SIG-M5 treated with dmso at 0.1 percent for 504 hours (cell line): ENCODE results near the gene SYK.

ENCODE experiments used
- DNase-seq: peaks from one replicate; lab custom pipeline; 2025; ENCODE audit not compliant: unreplicated experiment; lab: John Stamatoyannopoulos, UW

Gene SYK

GRCh38 chr9:90846770-90847419 is 45.3 kb downstream of the SYK start:
- DNase-seq = no peak

GRCh38 chr9:90847971-90848370 is 46.4 kb downstream of the SYK start:
- no peak for DNase-seq

GRCh38 chr9:90848866-90849265 is 47.2 kb downstream of the SYK start:
- DNase-seq = no peak

GRCh38 chr9:90851444-90851843 is 49.8 kb downstream of the SYK start:
- DNase-seq = no peak

- DNase-seq = no peak
These were observed 52.3 kb downstream of the SYK start for GRCh38 chr9:90853945-90854344.

- no peak for DNase-seq
These were observed 53.1 kb downstream of the SYK start for GRCh38 chr9:90854637-90855175.

- DNase-seq = no peak
These were observed 53.7 kb downstream of the SYK start for GRCh38 chr9:90855208-90855902.

GRCh38 chr9:90857091-90857490 is 55.5 kb downstream of the SYK start:
- DNase-seq = no peak

GRCh38 chr9:90857855-90858254 is 56.2 kb downstream of the SYK start:
- DNase-seq = no peak

- DNase-seq = no peak
These were observed 56.9 kb downstream of the SYK start for GRCh38 chr9:90858457-90858901.

- DNase-seq = no peak
These were observed 58.8 kb downstream of the SYK start for GRCh38 chr9:90860382-90860781.

GRCh38 chr9:90860826-90861225 is 59.2 kb downstream of the SYK start:
- DNase-seq = peak; percentile 79

GRCh38 chr9:90861380-90861779 is 59.8 kb downstream of the SYK start:
- DNase-seq = no peak

GRCh38 chr9:90861826-90862740 is 60.5 kb downstream of the SYK start:
- DNase-seq = no peak

- no peak for DNase-seq
These were observed 63.2 kb downstream of the SYK start for GRCh38 chr9:90864779-90865178.

GRCh38 chr9:90867101-90867500 is 65.5 kb downstream of the SYK start:
- no peak for DNase-seq

- no peak for DNase-seq
These were observed 66.9 kb downstream of the SYK start for GRCh38 chr9:90868555-90868954.

- no peak for DNase-seq
These were observed 67.7 kb downstream of the SYK start for GRCh38 chr9:90869361-90869760.

GRCh38 chr9:90870621-90871326 is 69.2 kb downstream of the SYK start:
- DNase-seq = peak; percentile 39

- DNase-seq = no peak
These were observed 69.8 kb downstream of the SYK start for GRCh38 chr9:90871327-90871935.
